ENCODE results near the gene COG5. TPM values are rescaled to one million over a fixed set of nuclear protein-coding genes. Genes with fewer than 3 reads are reported as not detected.
A peak's percentile ranks its signal among the peaks of the same experiment; 100 is the strongest.

The COG5 gene
- total and polyA plus RNA-seq, 10 of the 15 experiments (the other 5 are each of a cell fraction or from before 2014, with no cell fraction given): 5.5 to 27.9 (median 15.6) TPM

DNA sequence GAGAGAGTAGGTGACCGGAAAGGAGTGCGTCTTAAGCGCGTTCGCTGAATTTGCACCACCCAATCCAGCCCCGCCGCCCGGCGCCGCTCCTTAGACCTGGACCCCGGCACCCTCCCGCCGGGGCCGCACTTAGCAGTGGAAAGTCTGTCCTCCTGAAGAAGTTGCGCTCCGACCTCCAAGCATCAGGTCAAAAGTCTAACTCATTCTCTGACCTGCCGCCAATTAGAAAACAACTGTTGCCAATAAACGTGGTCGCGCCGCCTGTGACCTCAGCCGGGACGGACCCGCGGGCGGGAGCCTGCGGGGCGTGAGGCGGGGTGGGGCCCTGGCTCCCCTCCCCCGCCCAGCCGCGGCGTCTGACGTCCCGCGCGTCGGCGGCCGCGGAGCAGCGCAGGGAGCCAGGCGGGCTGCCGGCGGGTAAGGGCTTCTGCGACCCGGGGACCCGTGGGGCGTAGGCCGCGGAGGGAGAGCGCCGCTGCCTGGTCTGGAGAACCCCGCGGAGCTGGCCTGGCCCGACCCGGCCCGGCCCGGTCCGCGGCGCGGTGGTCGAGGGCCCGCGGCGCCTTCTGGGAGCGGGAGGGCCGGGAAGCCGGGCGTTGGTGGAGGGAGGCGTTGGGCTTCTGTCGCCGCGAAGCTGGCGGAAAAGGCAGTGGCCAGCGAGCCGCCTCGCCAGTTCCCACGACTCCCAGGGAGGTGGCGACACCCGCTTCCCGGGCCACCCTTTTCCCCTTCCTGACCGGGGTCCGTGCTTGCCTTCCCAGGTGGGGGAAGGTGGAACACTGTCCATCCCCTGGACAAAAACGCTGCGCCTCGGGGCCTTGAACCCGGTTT is 16.4 kb upstream of the COG5 start, which contains the start of gene BCAP29:
Gene BCAP29 (plus strand): TSS at position 362 of the 831 bp plus-strand sequence. CDS start 527 bp downstream, outside the sequence.
- no peaks in the 10 kb centered on the region; the same call in 1 of the 2 replicates for H3K4me1 ChIP-seq (ENCODE audit: control insufficient read depth, insufficient read depth, low read length)
- RAD21 ChIA-PET (ENCODE audit: unreplicated experiment): no interaction called here
- H3K9ac ChIP-seq (ENCODE audit: control insufficient read depth, insufficient read depth, low read length): peak within 1 kb of the TSS; percentile 80
- FAIRE-seq: no peak
- CTCF ChIA-PET: no interaction called here
- H2AFZ ChIP-seq (ENCODE audit: control insufficient read depth, low read depth, low read length): peak within 1 kb of the TSS; percentile 67
- no peaks in the 10 kb centered on the region for H4K20me1 ChIP-seq (ENCODE audit: control insufficient read depth, insufficient read depth)
- SMC1A ChIA-PET (ENCODE audit: uncharacterized antibody, unreplicated experiment): no interaction called here
- H3K4me2 ChIP-seq (ENCODE audit: control insufficient read depth, insufficient read depth): peak within 1 kb of the TSS; percentile 92
- in situ Hi-C loops (cut with MboI) (no loop called here), intact Hi-C loops (cut with micrococcal nuclease; ENCODE audit: unreplicated experiment) (loop anchor here (10.0 kb wide), 1 partner anchor 145 kb away; no protein-coding TSS in a partner anchor)
- no TSS peak for BruUV-seq (replicated peaks)
- H3K27ac ChIP-seq (ENCODE audit: control insufficient read depth, insufficient read depth): peak within 1 kb of the TSS; percentile 70
- H3K4me3 ChIP-seq: peak within 1 kb of the TSS; percentile 84
- DNase-seq (ENCODE audit: low read depth, low spot score): no peak
- ATAC-seq: peak; percentile 97
- H3K9me3 ChIP-seq (replicated peaks; ENCODE audit: control insufficient read depth, insufficient read depth, low read length): no peaks in the 10 kb centered on the region
- under 1% methylated on average over 82 of the region's 89 CpGs for WGBS (ENCODE audit: insufficient coverage, insufficient replicate concordance, low lambda C conversion rate, missing lambda C conversion rate)
- H3K36me3 ChIP-seq (ENCODE audit: control insufficient read depth in 2 of 2, insufficient read depth in 2 of 2, low read length in 1 of 2): peaks cover 0 to 2% of the 10 kb centered on the region in 2 experiments; a peak in 1 of 4 replicates
- H3K27me3 ChIP-seq (replicated peaks in 1 of 2; ENCODE audit: control insufficient read depth in 2 of 2, insufficient read depth in 2 of 2, low read length in 1 of 2): no peaks in the 10 kb centered on the region
- peaks cover 6% of the 10 kb centered on the region for H3K79me2 ChIP-seq (ENCODE audit: control insufficient read depth, insufficient read depth, low read length)
- POLR2A ChIA-PET: interaction anchor here (0.5 to 1.2 kb wide), 3 partner anchors 9 to 34 kb away, joined by 3 to 7 read pairs (median 5); no protein-coding TSS in a partner anchor
- TF ChIP-seq SMC3 (IDR thresholded peaks at IDR 0.05; ENCODE audit: borderline replicate concordance, low read length) (peak; percentile 3; the same call in 1 of the 2 replicates), ESRRA (IDR thresholded peaks at IDR 0.05; ENCODE audit: low read length) (0 out of 2 replicates have a peak, but pooled peaks have one; percentile 38), KAT2A (conservative IDR thresholded peaks at IDR 0.05; ENCODE audit: control insufficient read depth, low read depth, low read length) (no peak), ETV6 (conservative IDR thresholded peaks at IDR 0.05 in 1 of 2, IDR thresholded peaks at IDR 0.05 in 1 of 2; ENCODE audit: borderline replicate concordance in 1 of 2, low read depth in 1 of 2) (no peak), RAD21 (IDR thresholded peaks at IDR 0.05; ENCODE audit: insufficient read depth, low read depth, low read length) (peak; percentile 21; the same call in 1 of the 2 replicates), ZNF24 (IDR thresholded peaks at IDR 0.05) (peak; percentile 34; the same call in 1 of the 2 replicates), RUNX3 (IDR thresholded peaks at IDR 0.05; ENCODE audit: low read length) (peak; percentile 54; the same call in 1 of the 2 replicates), BACH1 (IDR thresholded peaks at IDR 0.05; ENCODE audit: borderline replicate concordance) (peak; percentile 85), ZNF217 (IDR thresholded peaks at IDR 0.05) (peak; percentile 59; the same call in 1 of the 2 replicates), ASH2L (IDR thresholded peaks at IDR 0.05; ENCODE audit: borderline replicate concordance, low read depth) (peak; percentile 71; the same call in 1 of the 2 replicates), SMARCA5 (IDR thresholded peaks at IDR 0.05) (peak; percentile 84), RFX5 (IDR thresholded peaks at IDR 0.05; ENCODE audit: low read depth, low read length) (no peak), TARDBP (IDR thresholded peaks at IDR 0.05; ENCODE audit: borderline replicate concordance) (no peak), IKZF2 (IDR thresholded peaks at IDR 0.05) (peak in 1 of 2 experiments; percentile 44; a peak in 1 of 4 replicates), MXI1 (IDR thresholded peaks at IDR 0.05; ENCODE audit: low read depth, low read length) (peak; percentile 63; the same call in 1 of the 2 replicates)
- TF ChIP-seq, protein P1, sequence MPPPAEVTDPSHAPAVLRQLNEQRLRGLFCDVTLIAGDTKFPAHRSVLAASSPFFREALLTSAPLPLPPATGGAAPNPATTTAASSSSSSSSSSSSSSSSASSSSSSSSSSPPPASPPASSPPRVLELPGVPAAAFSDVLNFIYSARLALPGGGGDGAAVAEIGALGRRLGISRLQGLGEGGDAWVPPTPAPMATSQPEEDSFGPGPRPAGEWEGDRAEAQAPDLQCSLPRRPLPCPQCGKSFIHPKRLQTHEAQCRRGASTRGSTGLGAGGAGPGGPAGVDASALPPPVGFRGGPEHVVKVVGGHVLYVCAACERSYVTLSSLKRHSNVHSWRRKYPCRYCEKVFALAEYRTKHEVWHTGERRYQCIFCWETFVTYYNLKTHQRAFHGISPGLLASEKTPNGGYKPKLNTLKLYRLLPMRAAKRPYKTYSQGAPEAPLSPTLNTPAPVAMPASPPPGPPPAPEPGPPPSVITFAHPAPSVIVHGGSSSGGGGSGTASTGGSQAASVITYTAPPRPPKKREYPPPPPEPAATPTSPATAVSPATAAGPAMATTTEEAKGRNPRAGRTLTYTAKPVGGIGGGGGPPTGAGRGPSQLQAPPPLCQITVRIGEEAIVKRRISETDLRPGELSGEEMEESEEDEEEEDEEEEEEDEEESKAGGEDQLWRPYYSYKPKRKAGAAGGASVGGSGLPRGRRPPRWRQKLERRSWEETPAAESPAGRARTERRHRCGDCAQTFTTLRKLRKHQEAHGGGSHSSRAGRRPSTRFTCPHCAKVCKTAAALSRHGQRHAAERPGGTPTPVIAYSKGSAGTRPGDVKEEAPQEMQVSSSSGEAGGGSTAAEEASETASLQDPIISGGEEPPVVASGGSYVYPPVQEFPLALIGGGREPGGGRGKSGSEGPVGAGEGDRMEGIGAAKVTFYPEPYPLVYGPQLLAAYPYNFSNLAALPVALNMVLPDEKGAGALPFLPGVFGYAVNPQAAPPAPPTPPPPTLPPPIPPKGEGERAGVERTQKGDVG (CRISPR knock-in tag; IDR thresholded peaks at IDR 0.05): no peak
- TF ChIP-seq, protein P2, sequence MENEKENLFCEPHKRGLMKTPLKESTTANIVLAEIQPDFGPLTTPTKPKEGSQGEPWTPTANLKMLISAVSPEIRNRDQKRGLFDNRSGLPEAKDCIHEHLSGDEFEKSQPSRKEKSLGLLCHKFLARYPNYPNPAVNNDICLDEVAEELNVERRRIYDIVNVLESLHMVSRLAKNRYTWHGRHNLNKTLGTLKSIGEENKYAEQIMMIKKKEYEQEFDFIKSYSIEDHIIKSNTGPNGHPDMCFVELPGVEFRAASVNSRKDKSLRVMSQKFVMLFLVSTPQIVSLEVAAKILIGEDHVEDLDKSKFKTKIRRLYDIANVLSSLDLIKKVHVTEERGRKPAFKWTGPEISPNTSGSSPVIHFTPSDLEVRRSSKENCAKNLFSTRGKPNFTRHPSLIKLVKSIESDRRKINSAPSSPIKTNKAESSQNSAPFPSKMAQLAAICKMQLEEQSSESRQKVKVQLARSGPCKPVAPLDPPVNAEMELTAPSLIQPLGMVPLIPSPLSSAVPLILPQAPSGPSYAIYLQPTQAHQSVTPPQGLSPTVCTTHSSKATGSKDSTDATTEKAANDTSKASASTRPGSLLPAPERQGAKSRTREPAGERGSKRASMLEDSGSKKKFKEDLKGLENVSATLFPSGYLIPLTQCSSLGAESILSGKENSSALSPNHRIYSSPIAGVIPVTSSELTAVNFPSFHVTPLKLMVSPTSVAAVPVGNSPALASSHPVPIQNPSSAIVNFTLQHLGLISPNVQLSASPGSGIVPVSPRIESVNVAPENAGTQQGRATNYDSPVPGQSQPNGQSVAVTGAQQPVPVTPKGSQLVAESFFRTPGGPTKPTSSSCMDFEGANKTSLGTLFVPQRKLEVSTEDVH (IDR thresholded peaks at IDR 0.05; ENCODE audit: low read depth, partially characterized antibody): no peak
